Body of pancreas (tissue), 4 donors: ENCODE results near the gene FAM240A. TPM values are rescaled to one million over a fixed set of nuclear protein-coding genes. Genes with fewer than 3 reads are reported as not detected.

Experiments used
- ATAC-seq: fragments of 150-250 bp; one replicate; pipeline ENCODE4 v1.9.1; 2016
- DNase-seq, 4 donors: peaks; one replicate each; pipeline ENCODE4 v3.0.0-alpha.2; 2019
- H3K27ac ChIP-seq, 4 donors: fragments of 200-600 bp; sonication (generic); 1 replicate in 3 of 4; 2 replicates in 1 of 4; pipeline versions ENCODE4 v1.5.1 to v1.6.1; 2016 to 2019; ENCODE audit warnings: mild to moderate bottlenecking in 1 of 4, mixed read lengths in 1 of 4, moderate library complexity in 1 of 4
- H3K27me3 ChIP-seq, 2 donors: fragments of 200-600 bp; sonication (generic); one replicate each; pipeline ENCODE4 v1.6.0; 2016; ENCODE audit warnings: mild to moderate bottlenecking in 1 of 2
- H3K36me3 ChIP-seq, 2 donors: fragments of 200-600 bp; sonication (generic); replicated peaks in 1 of 2; 2 replicates each; pipeline ENCODE4 v1.5.1; 2016; ENCODE audit warnings: low read depth in 2 of 2; ENCODE audit not compliant: insufficient read depth in 1 of 2
- H3K4me1 ChIP-seq: fragments of 200-600 bp; sonication (generic); one replicate; pipeline ENCODE4 v1.6.0; 2016
- H3K4me3 ChIP-seq, 2 donors: fragments of 200-600 bp; sonication (generic); 1 replicate in 1 of 2; 2 replicates in 1 of 2; pipeline ENCODE4 v1.5.1; 2016 to 2019
- H3K9me3 ChIP-seq, 3 donors: fragments of 200-600 bp; sonication (generic); 1 replicate in 2 of 3; 2 replicates in 1 of 3; pipeline ENCODE4 v1.5.1; 2016
- CTCF ChIP-seq, 7 experiments: fragments of 450-650 bp in 4 of 7; fragments of 200-600 bp in 3 of 7; sonication (generic) in 3 of 7; IDR thresholded peaks; one replicate each; pipeline ENCODE4 v1.5.1; 2016 to 2019; ENCODE audit warnings: antibody characterized with exemption in 7 of 7
- POLR2A ChIP-seq, 3 donors: fragments of 450-650 bp; IDR thresholded peaks; one replicate each; pipeline ENCODE4 v1.6.1; 2016; ENCODE audit warnings: antibody characterized with exemption in 3 of 3, mild to moderate bottlenecking in 2 of 3
- WGBS, 2 donors: methylation state at CpG; one replicate each; pipeline ENCODE4 v1.1.5; 2017; 5-methylcytosine and 5-hydroxymethylcytosine counted together
- intact Hi-C: fragments of 100-400 bp; cut with DNase I; formaldehyde crosslinking; loops from one replicate; pipeline ENCODE4 v1.15.1; 2023
- total RNA-seq, 2 donors: library from RNA; depleted of rRNA; stranded (reverse); fragments of >200 nt; gene quantifications; one replicate each; pipeline ENCODE4 v1.1.0, GENCODE V29; 2016

The FAM240A gene
- total RNA-seq, 2 donors from 2014 or later: not detected

- intact Hi-C loops: no loop called here
- ATAC-seq: no peak
- DNase-seq: no peak
- H3K27me3 ChIP-seq: no peaks in the 10 kb centered on the region
- no peak overlapping the region for H3K4me3 ChIP-seq
- 77 to 80% methylated on average over 9 of the region's 9 CpGs for WGBS, 2 donors
- H3K27ac ChIP-seq: no peak overlapping the region
- no peaks in the 10 kb centered on the region for H3K36me3 ChIP-seq
- no peak for TF ChIP-seq CTCF (IDR thresholded peaks at IDR 0.05)
- no peak for TF ChIP-seq POLR2A (IDR thresholded peaks at IDR 0.05)
- H3K4me1 ChIP-seq: no peaks in the 10 kb centered on the region
- no peaks in the 10 kb centered on the region for H3K9me3 ChIP-seq
Observed at GRCh38 chr3:46656778-46657556, 44.6 kb downstream of the FAM240A start.

GRCh38 chr3:46659285-46659684 lies 47.0 kb downstream of the FAM240A start:
- Histone ChIP-seq H3K27ac (no peak overlapping the region), H3K4me3 (no peak overlapping the region), H3K4me1 (no peaks in the 10 kb centered on the region), H3K9me3 (no peaks in the 10 kb centered on the region), H3K36me3 (no peaks in the 10 kb centered on the region), H3K27me3 (no peaks in the 10 kb centered on the region)
- no peak for DNase-seq
- ATAC-seq: no peak
- intact Hi-C loops: no loop called here
- WGBS, 2 donors: 80 to 90% methylated on average over 4 to 8 of the region's 8 CpGs
- no peak for TF ChIP-seq POLR2A (IDR thresholded peaks at IDR 0.05)
- TF ChIP-seq CTCF (IDR thresholded peaks at IDR 0.05): no peak

GRCh38 chr3:46660003-46660402 lies 47.7 kb downstream of the FAM240A start:
- intact Hi-C loops: no loop called here
- Histone ChIP-seq H3K4me3 (no peak overlapping the region), H3K4me1 (no peaks in the 10 kb centered on the region), H3K9me3 (no peaks in the 10 kb centered on the region), H3K27ac (no peak overlapping the region), H3K36me3 (no peaks in the 10 kb centered on the region), H3K27me3 (no peaks in the 10 kb centered on the region)
- no peak for DNase-seq
- TF ChIP-seq CTCF (IDR thresholded peaks at IDR 0.05) (no peak), POLR2A (IDR thresholded peaks at IDR 0.05) (no peak)
- ATAC-seq: no peak
- 47 to 61% methylated on average over 5 to 6 of the region's 6 CpGs for WGBS, 2 donors

GRCh38 chr3:46660543-46661523 lies 48.5 kb downstream of the FAM240A start:
- Histone ChIP-seq H3K4me1 (peaks cover 3% of the 10 kb centered on the region), H3K27me3 (no peaks in the 10 kb centered on the region), H3K9me3 (no peaks in the 10 kb centered on the region), H3K36me3 (no peaks in the 10 kb centered on the region), H3K4me3 (no peak overlapping the region), H3K27ac (no peak overlapping the region)
- DNase-seq (no peak), ATAC-seq (peak; percentile 27)
- TF ChIP-seq CTCF (IDR thresholded peaks at IDR 0.05): no peak
- intact Hi-C loops: no loop called here
- 45 to 59% methylated on average over 9 of the region's 9 CpGs for WGBS, 2 donors
